Tibial nerve (tissue), 4 donors: ENCODE measurements around the gene RIN2. TPM values are rescaled to one million over a fixed set of nuclear protein-coding genes. Genes with fewer than 3 reads are reported as not detected.

ENCODE experiments used
- DNase-seq, 2 donors: peaks; one replicate each; pipeline ENCODE4 v3.0.0-alpha.2; 2019; ENCODE audit warnings: low spot score in 2 of 2
- H3K27ac ChIP-seq, 4 donors: fragments of 200-600 bp; sonication (generic) in 3 of 4; one replicate each; pipeline ENCODE4 v1.5.1; 2017 to 2019; ENCODE audit warnings: mild to moderate bottlenecking in 1 of 4
- H3K27me3 ChIP-seq, 2 donors: fragments of 200-600 bp; sonication (generic) in 1 of 2; one replicate each; pipeline versions ENCODE4 v1.5.1 to v1.6.0; 2017 to 2019
- H3K36me3 ChIP-seq, 3 donors: fragments of 200-600 bp; sonication (generic); one replicate each; pipeline ENCODE4 v1.5.1; 2018 to 2019
- H3K4me1 ChIP-seq, 4 donors: fragments of 200-600 bp; sonication (generic) in 3 of 4; one replicate each; pipeline ENCODE4 v1.5.1; 2017 to 2019
- H3K4me3 ChIP-seq, 4 donors: fragments of 200-600 bp; sonication (generic) in 3 of 4; one replicate each; pipeline ENCODE4 v1.5.1; 2017 to 2019; ENCODE audit warnings: mild to moderate bottlenecking in 1 of 4, moderate library complexity in 1 of 4
- H3K9me3 ChIP-seq, 4 donors: fragments of 200-600 bp; sonication (generic) in 3 of 4; one replicate each; pipeline ENCODE4 v1.5.1; 2017 to 2019
- EP300 ChIP-seq, 2 donors: sonication (generic); formaldehyde crosslinking; IDR thresholded peaks; one replicate each; pipeline ENCODE4 v1.6.1; 2017; ENCODE audit warnings: antibody characterized with exemption in 2 of 2, mild to moderate bottlenecking in 1 of 2
- POLR2A ChIP-seq, 2 donors: fragments of 450-650 bp; IDR thresholded peaks; one replicate each; pipeline ENCODE4 v1.6.1; 2017; ENCODE audit warnings: antibody characterized with exemption in 2 of 2, mild to moderate bottlenecking in 2 of 2, moderate library complexity in 2 of 2
- WGBS, 2 donors: methylation state at CpG; one replicate each; pipeline ENCODE4 v1.1.5; 2018; 5-methylcytosine and 5-hydroxymethylcytosine counted together
- total RNA-seq, 4 donors: library from RNA; depleted of rRNA; stranded (reverse); fragments of >200 nt; gene quantifications; one replicate each; pipeline ENCODE4 v1.1.0, GENCODE V29; 2016
- TF ChIP-seq, protein P1 (sequence below), 5 experiments: fragments of 200-600 bp in 3 of 5; fragments of 450-650 bp in 2 of 5; sonication (generic) in 3 of 5; IDR thresholded peaks; one replicate each; pipeline ENCODE4 v1.5.1; 2016 to 2019; ENCODE audit warnings: antibody characterized with exemption in 5 of 5, mild to moderate bottlenecking in 3 of 5, moderate library complexity in 2 of 5

The RIN2 gene
- total RNA-seq, 4 donors from 2014 or later, result 65.1 to 91.5 (median 69.9) TPM

DNA sequence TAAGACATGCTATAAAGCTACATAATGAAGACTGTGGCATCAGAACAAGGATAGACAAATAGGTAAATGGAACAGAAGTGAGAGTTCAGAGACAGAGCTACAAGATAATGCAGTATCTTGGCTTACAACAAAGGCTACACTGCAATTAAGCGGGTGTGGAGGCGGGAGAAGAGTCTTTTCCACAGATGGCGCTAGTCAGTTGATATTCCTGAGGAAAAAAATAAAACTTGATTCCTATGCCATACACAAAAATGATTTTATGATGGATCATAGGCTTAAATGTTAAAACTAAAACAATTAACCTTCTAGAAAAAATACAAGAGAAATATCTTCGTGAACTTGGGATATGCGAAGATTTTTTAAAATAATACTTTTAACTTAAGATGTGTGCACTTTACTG, 31.0 kb downstream of the RIN2 start:
- H3K9me3 ChIP-seq, result peaks cover 0 to 6% (median 0%) of the 10 kb centered on the region in 4 donors
- peaks cover 0 to 31% (median 16%) of the 10 kb centered on the region in 4 donors for H3K4me1 ChIP-seq
- H3K27ac ChIP-seq, result no peak overlapping the region
- no peaks in the 10 kb centered on the region for H3K27me3 ChIP-seq
- DNase-seq, result no peak
- TF ChIP-seq EP300 (IDR thresholded peaks at IDR 0.05), result no peak
- TF ChIP-seq POLR2A (IDR thresholded peaks at IDR 0.05), result no peak
- TF ChIP-seq, protein P1, sequence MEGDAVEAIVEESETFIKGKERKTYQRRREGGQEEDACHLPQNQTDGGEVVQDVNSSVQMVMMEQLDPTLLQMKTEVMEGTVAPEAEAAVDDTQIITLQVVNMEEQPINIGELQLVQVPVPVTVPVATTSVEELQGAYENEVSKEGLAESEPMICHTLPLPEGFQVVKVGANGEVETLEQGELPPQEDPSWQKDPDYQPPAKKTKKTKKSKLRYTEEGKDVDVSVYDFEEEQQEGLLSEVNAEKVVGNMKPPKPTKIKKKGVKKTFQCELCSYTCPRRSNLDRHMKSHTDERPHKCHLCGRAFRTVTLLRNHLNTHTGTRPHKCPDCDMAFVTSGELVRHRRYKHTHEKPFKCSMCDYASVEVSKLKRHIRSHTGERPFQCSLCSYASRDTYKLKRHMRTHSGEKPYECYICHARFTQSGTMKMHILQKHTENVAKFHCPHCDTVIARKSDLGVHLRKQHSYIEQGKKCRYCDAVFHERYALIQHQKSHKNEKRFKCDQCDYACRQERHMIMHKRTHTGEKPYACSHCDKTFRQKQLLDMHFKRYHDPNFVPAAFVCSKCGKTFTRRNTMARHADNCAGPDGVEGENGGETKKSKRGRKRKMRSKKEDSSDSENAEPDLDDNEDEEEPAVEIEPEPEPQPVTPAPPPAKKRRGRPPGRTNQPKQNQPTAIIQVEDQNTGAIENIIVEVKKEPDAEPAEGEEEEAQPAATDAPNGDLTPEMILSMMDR (IDR thresholded peaks at IDR 0.05), result no peak
- H3K36me3 ChIP-seq, result no peaks in the 10 kb centered on the region
- 96% methylated on average over 5 of the region's 5 CpGs for WGBS, 2 donors
- no peak overlapping the region for H3K4me3 ChIP-seq

- 80 to 92% methylated on average over 2 of the region's 2 CpGs for WGBS, 2 donors
- no peak for DNase-seq
- Histone ChIP-seq H3K9me3 (peaks cover 0 to 6% (median 0%) of the 10 kb centered on the region in 4 donors), H3K4me3 (no peak overlapping the region), H3K27ac (no peak overlapping the region), H3K36me3 (no peaks in the 10 kb centered on the region), H3K4me1 (peaks cover 0 to 27% (median 15%) of the 10 kb centered on the region in 4 donors), H3K27me3 (no peaks in the 10 kb centered on the region)
- TF ChIP-seq EP300 (IDR thresholded peaks at IDR 0.05), result no peak
- TF ChIP-seq, protein P1 (IDR thresholded peaks at IDR 0.05), result no peak
- no peak for TF ChIP-seq POLR2A (IDR thresholded peaks at IDR 0.05)
Observed at GRCh38 chr20:19789446-19789845, 31.4 kb downstream of the RIN2 start.

- WGBS, 2 donors, result 97% methylated on average over 2 of the region's 2 CpGs
- no peak overlapping the region for H3K4me3 ChIP-seq
- DNase-seq, result no peak
- TF ChIP-seq POLR2A (IDR thresholded peaks at IDR 0.05), result no peak
- TF ChIP-seq, protein P1 (IDR thresholded peaks at IDR 0.05), result no peak
- peaks cover 0 to 12% (median 3%) of the 10 kb centered on the region in 4 donors for H3K4me1 ChIP-seq
- H3K27ac ChIP-seq, result no peak overlapping the region
- H3K27me3 ChIP-seq, result no peaks in the 10 kb centered on the region
- no peaks in the 10 kb centered on the region for H3K36me3 ChIP-seq
- H3K9me3 ChIP-seq, result peaks cover 0 to 6% (median 0%) of the 10 kb centered on the region in 4 donors
Observed at GRCh38 chr20:19791887-19792286, 33.8 kb downstream of the RIN2 start.

DNA sequence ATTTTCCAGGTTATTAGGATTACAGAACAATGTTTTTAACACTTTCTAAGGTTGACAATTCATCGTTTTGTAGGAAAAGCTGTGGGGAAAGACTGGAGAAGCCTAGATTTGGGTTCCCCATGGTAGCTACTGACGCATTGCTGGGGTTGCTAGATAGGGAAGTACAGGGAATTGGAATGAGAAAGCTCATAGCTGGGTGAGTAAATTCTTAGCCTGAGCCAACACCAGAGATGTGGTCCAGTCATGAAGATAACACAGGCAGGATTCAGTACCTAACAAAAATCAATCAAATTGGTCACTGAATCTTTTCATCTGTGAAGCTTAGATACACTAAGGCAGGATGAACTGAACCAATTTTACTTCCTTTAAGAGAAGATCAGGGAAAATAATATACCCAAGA, 35.7 kb downstream of the RIN2 start:
- 87 to 96% methylated on average over 2 of the region's 2 CpGs for WGBS, 2 donors
- Histone ChIP-seq H3K36me3 (no peaks in the 10 kb centered on the region), H3K27me3 (no peaks in the 10 kb centered on the region), H3K4me3 (no peak overlapping the region), H3K9me3 (peaks cover 0 to 4% (median 0%) of the 10 kb centered on the region in 4 donors), H3K27ac (no peak overlapping the region), H3K4me1 (peaks cover 0 to 10% (median 3%) of the 10 kb centered on the region in 4 donors)
- no peak for DNase-seq
- no peak for TF ChIP-seq EP300 (IDR thresholded peaks at IDR 0.05)
- TF ChIP-seq, protein P1 (IDR thresholded peaks at IDR 0.05), result no peak
- TF ChIP-seq POLR2A (IDR thresholded peaks at IDR 0.05), result no peak

- TF ChIP-seq, protein P1 (IDR thresholded peaks at IDR 0.05), result no peak
- TF ChIP-seq POLR2A (IDR thresholded peaks at IDR 0.05) (no peak), EP300 (IDR thresholded peaks at IDR 0.05) (no peak)
- H3K27ac ChIP-seq, result no peak overlapping the region
- H3K4me3 ChIP-seq, result no peak overlapping the region
- DNase-seq, result no peak
- no peaks in the 10 kb centered on the region for H3K27me3 ChIP-seq
- WGBS, 2 donors, result 51 to 61% methylated on average over 5 of the region's 5 CpGs
- peaks cover 0 to 5% (median 0%) of the 10 kb centered on the region in 3 donors for H3K36me3 ChIP-seq
- H3K9me3 ChIP-seq, result no peaks in the 10 kb centered on the region
- H3K4me1 ChIP-seq, result peaks cover 0 to 10% (median 3%) of the 10 kb centered on the region in 4 donors
Observed at GRCh38 chr20:19794941-19795340, 36.9 kb downstream of the RIN2 start.
